ENCODE data around the gene FOXC2.

DNA sequence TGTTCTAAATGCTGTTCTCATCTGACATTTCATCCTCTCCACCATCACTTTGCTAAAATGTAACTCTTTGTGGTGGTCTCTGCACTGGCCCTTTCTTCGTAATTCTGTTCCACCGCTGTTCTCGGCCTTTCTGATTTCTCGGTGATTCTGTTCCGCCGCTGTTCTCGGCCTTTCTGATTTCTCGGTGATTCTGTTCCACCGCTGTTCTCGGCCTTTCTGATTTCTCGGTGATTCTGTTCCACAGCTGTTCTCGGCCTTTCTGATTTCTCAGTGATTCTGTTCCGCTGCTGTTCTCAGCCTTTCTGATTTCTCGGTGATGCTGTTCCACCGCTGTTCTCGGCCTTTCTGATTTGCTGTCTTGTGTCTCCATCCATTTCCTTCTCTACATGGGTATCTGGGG lies 44.0 kb upstream of the FOXC2 start:
- TF ChIP-seq, protein P1, sequence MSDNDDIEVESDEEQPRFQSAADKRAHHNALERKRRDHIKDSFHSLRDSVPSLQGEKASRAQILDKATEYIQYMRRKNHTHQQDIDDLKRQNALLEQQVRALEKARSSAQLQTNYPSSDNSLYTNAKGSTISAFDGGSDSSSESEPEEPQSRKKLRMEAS (IDR thresholded peaks at IDR 0.05; ENCODE audit: low read depth): no peak
- TF ChIP-seq RCOR1 (IDR thresholded peaks at IDR 0.05; ENCODE audit: low read length) (no peak), RFX5 (IDR thresholded peaks at IDR 0.05; ENCODE audit: low read length) (no peak), FOXM1 (IDR thresholded peaks at IDR 0.05; ENCODE audit: low read depth) (no peak), EP300 (IDR thresholded peaks at IDR 0.05; ENCODE audit: borderline replicate concordance in 1 of 2, low read depth in 1 of 2, low read length in 1 of 2) (no peak), PBX3 (IDR thresholded peaks at IDR 0.05) (no peak), YY1 (IDR thresholded peaks at IDR 0.05; ENCODE audit: low read depth) (no peak)
- TF ChIP-seq, protein P2, sequence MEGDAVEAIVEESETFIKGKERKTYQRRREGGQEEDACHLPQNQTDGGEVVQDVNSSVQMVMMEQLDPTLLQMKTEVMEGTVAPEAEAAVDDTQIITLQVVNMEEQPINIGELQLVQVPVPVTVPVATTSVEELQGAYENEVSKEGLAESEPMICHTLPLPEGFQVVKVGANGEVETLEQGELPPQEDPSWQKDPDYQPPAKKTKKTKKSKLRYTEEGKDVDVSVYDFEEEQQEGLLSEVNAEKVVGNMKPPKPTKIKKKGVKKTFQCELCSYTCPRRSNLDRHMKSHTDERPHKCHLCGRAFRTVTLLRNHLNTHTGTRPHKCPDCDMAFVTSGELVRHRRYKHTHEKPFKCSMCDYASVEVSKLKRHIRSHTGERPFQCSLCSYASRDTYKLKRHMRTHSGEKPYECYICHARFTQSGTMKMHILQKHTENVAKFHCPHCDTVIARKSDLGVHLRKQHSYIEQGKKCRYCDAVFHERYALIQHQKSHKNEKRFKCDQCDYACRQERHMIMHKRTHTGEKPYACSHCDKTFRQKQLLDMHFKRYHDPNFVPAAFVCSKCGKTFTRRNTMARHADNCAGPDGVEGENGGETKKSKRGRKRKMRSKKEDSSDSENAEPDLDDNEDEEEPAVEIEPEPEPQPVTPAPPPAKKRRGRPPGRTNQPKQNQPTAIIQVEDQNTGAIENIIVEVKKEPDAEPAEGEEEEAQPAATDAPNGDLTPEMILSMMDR (IDR thresholded peaks at IDR 0.05): no peak

Data from SK-N-SH (cell line).